Endothelial cell (in vitro differentiated cells): ENCODE measurements around the gene RHOF. TPM values are rescaled to one million over a fixed set of nuclear protein-coding genes. Genes with fewer than 3 reads are reported as not detected.
A peak's percentile ranks its signal among the peaks of the same experiment; 100 is the strongest.

Experiments used
- DNase-seq: peaks from one replicate; pipeline ENCODE4 v3.0.0; 2021; ENCODE audit warnings: low spot score
- H3K27ac Mint-ChIP-seq: one replicate; pipeline ENCODE4 v1.8.0; 2021; ENCODE audit warnings: mixed read lengths, inconsistent platforms; ENCODE audit not compliant: unreplicated experiment
- H3K27me3 Mint-ChIP-seq: one replicate; pipeline ENCODE4 v1.8.0; 2021; ENCODE audit warnings: mild to moderate bottlenecking, moderate library complexity, mixed read lengths, inconsistent platforms; ENCODE audit not compliant: unreplicated experiment
- H3K36me3 Mint-ChIP-seq: one replicate; pipeline ENCODE4 v1.8.0; 2021; ENCODE audit warnings: mild to moderate bottlenecking, low read depth, mixed read lengths, inconsistent platforms; ENCODE audit not compliant: unreplicated experiment
- H3K4me1 Mint-ChIP-seq: one replicate; pipeline ENCODE4 v1.8.0; 2021; ENCODE audit warnings: mild to moderate bottlenecking, mixed read lengths, inconsistent platforms; ENCODE audit not compliant: unreplicated experiment
- H3K4me3 Mint-ChIP-seq: one replicate; pipeline ENCODE4 v1.8.0; 2021; ENCODE audit warnings: mild to moderate bottlenecking, mixed read lengths, inconsistent platforms; ENCODE audit not compliant: unreplicated experiment
- H3K9me3 Mint-ChIP-seq: one replicate; pipeline ENCODE4 v1.8.0; 2021; ENCODE audit warnings: mixed read lengths, inconsistent platforms; ENCODE audit not compliant: unreplicated experiment
- CTCF ChIP-seq: fragments of 200-600 bp; sonication (generic); IDR thresholded peaks from one replicate; pipeline ENCODE4 v1.5.0; 2021; ENCODE audit warnings: antibody characterized with exemption; ENCODE audit not compliant: unreplicated experiment
- total RNA-seq: library from RNA; stranded (reverse); fragmentation: NEBNext Ultra II Directional; extraction: Animal tissue kit (Norgen Biotek cat#: 25700); gene quantifications from one replicate; pipeline ENCODE4 v1.2.1, GENCODE V29; 2021; ENCODE audit not compliant: unreplicated experiment

RHOF gene
- total RNA-seq, 1 donor from 2014 or later: 25.7 TPM

- no peak for TF ChIP-seq CTCF
- H3K27ac Mint-ChIP-seq: peak overlapping the region; percentile 85
- peaks cover 35% of the 10 kb centered on the region for H3K36me3 Mint-ChIP-seq
- no peak for DNase-seq
- peak overlapping the region; percentile 92 for H3K4me3 Mint-ChIP-seq
- peaks cover 36% of the 10 kb centered on the region for H3K27me3 Mint-ChIP-seq
- H3K4me1 Mint-ChIP-seq: peaks cover 39% of the 10 kb centered on the region
- H3K9me3 Mint-ChIP-seq: no peaks in the 10 kb centered on the region
These were observed 6.6 kb upstream of the RHOF start for GRCh38 chr12:121799842-121800693.

DNA sequence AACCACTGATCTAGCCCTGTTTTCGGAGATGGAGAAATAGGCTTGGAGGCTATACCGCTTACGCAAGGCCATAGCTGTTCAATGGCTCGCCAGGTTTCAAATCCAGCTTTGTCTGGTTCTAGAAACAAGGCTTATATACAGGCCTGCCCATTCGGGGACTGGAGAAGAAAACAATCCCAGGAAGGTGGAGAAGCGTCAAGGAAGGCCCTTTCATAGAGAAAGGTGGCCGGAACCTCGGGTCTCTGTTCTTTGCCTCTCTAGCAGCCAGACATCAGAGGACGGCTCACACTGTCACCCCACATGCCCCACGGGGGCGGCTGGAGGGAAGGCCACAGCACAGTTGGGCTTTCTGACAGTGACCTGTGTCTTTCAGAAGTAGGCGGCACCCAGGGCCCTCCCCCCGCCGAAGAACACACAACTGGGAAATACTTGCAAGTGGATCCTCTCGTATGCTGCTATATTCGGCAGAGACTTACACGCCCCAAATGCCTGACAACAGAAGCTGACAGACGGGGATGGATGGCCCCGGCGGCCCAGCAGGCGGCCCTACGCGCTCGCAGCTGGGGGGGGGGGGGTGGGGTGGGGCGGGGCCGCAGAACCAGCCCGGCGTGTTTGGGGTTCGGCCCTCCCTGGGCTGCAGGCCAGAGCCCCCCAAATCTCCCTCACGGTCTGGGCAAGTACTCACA is 5.8 kb upstream of the RHOF start:
- DNase-seq: no peak
- H3K9me3 Mint-ChIP-seq: no peaks in the 10 kb centered on the region
- H3K27me3 Mint-ChIP-seq: peaks cover 40% of the 10 kb centered on the region
- peaks cover 36% of the 10 kb centered on the region for H3K36me3 Mint-ChIP-seq
- TF ChIP-seq CTCF: no peak
- peaks cover 46% of the 10 kb centered on the region for H3K4me1 Mint-ChIP-seq
- peak overlapping the region; percentile 85 for H3K27ac Mint-ChIP-seq
- peak overlapping the region; percentile 92 for H3K4me3 Mint-ChIP-seq

DNA sequence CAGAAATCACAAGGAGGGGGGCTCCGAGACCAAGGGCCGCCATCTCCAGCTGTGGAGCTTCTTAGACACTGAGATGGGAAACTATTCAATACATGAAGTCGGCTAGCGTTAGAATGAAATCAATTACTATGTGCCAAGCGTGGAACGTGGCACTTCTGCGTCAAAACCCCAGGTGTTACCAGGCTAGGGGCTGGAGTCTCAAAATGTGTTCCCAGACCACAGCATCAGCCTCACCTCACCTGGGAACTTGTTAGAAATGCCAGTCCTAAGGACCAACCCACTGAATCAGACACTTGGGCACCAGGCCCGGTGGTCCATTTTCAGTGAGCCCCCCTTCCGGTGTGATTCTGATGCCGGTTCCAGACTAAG is 5.3 kb upstream of the RHOF start:
- Mint-ChIP-seq H3K36me3 (peaks cover 36% of the 10 kb centered on the region), H3K4me1 (peaks cover 47% of the 10 kb centered on the region), H3K27me3 (peaks cover 40% of the 10 kb centered on the region), H3K9me3 (no peaks in the 10 kb centered on the region), H3K27ac (peak overlapping the region; percentile 84), H3K4me3 (peak overlapping the region; percentile 92)
- no peak for DNase-seq
- no peak for TF ChIP-seq CTCF

GRCh38 chr12:121797937-121798786 is 4.7 kb upstream of the RHOF start:
- Mint-ChIP-seq H3K9me3 (no peaks in the 10 kb centered on the region), H3K36me3 (peaks cover 35% of the 10 kb centered on the region), H3K4me3 (peak overlapping the region; percentile 92), H3K27ac (peak overlapping the region; percentile 43), H3K4me1 (peaks cover 47% of the 10 kb centered on the region), H3K27me3 (peaks cover 38% of the 10 kb centered on the region)
- no peak for DNase-seq
- no peak for TF ChIP-seq CTCF
